ENCODE measurements around the gene SRF.

Gene SRF

DNA sequence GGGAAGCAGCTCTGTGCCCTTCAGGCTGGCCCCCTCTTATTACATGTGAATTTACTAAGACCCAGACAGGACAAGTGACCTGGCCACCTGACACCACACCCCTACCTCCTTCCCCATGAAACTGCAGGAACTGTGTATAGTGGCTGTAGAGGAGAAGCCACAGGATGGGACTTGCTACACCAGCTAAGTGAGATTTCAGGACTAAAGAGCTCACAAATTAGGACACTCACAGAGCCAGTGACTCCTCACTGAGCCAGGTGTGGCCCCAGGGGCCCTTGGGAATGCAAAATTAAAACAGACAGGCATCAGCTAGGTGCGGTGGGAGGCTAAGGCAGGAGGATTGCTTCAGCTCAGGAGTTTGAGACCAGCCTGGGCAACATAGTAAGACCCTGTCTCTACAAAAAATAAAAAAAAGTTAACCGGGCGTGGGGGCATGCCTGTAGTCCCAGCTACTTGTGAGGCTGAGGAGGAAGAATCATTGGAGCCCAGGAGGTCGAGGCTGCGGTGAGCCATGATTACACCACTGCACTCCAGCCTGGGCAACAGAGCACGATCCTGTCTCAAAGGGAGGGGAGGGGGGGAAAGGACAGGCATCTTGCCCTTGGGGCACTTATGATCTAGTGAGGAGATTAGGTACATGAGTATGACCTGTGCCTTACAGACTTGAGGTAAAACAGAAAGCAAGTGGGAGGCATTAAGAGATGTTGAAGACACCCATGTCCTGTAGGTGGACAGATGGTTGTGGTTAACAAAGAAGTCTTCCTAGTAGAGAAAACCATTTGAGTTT is 23.2 kb upstream of the SRF start:
- no peak for DNase-seq

DNA sequence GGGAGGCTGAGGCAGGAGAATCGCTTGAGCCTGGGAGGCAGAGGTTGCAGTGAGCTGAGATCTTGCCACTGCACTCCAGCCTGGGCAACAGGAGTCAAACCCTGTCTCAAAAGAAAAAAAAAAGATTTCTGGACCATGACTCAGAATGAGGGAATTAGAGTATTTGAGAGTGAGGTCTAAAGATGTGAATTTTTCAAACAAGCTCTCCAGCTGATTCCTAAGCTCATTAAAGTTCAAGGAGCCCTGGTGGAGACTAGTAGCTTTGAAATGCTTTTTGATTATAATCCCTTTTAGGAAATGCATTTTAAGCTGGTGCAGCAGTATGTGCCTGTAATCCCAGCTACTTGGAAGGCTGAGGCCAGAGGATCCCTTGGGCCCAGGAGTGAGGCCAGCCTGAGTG is 21.8 kb upstream of the SRF start:
- DNase-seq: no peak

DNA sequence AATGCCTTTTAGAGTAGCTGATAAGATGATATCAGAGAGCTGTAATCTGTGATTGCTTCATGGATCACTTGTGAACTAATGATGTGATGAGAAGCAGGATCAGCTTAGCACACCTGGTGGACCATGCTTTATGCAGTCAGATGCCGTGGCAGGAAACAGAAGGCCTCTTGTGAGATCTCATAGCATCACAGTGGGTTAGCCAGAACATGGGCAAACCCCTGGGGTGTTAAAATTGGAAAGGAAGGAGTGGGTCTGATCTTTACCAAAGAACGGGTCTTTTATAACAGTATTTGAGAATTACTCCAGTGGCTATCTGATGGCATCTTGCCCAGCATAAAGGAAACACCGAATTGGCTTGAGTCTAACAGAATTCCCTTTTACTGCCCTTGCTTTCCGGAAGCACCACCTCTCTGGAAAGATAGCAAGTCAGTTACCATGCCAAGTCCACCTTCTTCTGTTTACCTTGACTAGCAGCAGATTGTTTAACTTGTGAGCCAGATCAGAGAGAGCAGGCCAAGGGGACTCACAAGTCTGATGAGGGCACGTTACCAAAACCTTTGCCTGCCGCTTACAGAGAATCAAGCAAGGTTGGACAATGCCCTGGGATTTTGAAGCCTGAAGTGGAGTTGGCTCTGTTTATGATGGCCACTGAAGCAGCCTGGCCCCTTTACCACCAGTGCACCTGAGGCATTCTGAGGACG is 20.9 kb upstream of the SRF start:
- DNase-seq: no peak

- DNase-seq: no peak
Observed at GRCh38 chr6:43159599-43159998, 11.5 kb upstream of the SRF start.

DNA sequence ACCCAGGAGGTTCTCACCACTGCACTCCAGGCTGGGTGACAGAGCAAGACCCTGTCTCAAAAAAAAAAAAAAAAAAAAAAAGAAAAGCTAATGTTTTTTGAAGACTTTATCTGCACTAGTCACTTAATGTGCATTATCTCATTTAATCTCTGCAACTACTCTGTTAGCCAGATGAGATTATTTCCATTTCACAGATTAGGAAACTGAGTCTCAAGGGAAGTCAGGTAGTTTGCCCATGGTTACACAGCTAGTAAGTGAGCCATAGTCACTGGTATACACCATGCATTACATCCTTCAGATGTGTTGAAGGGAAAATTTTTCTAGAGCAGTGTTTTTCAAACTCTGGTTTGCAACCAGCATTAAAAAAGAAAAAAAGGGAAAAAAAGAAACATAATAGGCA is 7.2 kb upstream of the SRF start:
- DNase-seq: no peak

DNA sequence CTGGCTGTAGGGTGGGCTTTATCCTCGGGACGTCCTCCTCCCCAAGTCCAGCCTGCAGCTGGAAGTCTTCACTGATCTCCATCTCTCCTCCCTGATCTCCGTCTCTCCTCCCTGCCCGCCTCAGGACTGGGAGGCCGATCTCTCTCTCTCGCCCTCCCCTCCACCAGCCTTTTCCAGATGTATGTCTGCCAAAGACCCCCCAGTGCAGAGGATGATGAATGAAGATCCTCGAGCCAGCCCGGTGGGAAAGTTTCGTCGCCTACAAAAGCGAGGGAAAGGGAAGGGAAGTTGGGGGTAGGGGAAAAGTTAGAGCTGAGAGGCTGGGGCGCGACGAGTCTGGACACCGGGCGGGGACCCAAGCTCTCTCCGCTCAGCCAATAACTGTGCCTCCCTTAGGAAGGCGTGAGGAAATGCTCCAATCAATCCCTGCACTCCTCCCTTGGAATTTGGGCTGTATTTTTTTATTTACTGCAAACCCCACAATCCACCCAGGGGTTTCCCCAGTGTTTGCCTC is 595 bp upstream of the SRF start:
- DNase-seq: no peak

GRCh38 chr6:43171707-43172103 is 636 bp downstream of the SRF start:
- DNase-seq: peak; percentile 59

DNA sequence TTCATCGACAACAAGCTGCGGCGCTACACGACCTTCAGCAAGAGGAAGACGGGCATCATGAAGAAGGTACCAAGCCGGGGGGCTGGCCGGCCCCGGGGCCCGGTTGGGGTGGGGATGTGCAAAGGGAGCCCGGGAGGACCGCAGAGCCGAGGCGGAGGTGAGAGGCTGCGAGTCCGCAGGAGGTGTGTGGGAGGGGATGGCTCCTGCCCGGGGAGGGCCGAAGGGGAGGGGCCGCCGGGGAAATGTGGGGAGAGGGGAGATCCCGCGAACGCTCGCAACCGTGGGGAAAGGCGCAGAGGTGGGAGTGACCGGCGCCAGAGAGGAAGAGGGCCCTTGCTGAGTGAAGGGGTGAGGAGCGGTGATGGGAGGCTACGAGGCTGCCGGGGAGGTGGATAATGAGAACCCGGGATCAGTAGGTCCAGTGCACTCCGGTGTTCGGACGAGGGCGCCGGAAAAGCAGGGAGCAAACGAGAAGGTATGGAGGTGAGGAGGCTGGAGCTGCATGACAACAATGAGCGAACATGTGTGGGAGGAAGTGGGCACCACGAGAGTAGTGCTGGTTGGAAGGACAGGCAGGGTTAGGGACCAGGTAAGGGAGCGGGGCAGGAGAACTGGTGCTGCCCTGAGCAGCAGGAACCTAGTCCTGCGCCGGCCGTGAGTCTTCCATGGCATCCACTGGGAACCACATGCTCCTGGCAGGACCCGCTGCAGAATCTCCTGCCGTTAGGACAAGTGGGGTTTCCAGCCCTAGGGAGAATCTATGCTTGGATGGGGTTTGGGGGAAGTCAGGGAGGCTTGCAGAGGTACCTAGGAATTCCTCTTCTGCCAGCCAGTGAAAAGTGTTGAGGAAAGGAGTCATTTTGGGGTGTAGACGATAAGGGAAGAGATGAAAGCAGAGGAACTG is 1.3 kb downstream of the SRF start:
- peak; percentile 71 for DNase-seq

GRCh38 chr6:43173591-43174262 is 2.7 kb downstream of the SRF start:
- no peak for DNase-seq

DNA sequence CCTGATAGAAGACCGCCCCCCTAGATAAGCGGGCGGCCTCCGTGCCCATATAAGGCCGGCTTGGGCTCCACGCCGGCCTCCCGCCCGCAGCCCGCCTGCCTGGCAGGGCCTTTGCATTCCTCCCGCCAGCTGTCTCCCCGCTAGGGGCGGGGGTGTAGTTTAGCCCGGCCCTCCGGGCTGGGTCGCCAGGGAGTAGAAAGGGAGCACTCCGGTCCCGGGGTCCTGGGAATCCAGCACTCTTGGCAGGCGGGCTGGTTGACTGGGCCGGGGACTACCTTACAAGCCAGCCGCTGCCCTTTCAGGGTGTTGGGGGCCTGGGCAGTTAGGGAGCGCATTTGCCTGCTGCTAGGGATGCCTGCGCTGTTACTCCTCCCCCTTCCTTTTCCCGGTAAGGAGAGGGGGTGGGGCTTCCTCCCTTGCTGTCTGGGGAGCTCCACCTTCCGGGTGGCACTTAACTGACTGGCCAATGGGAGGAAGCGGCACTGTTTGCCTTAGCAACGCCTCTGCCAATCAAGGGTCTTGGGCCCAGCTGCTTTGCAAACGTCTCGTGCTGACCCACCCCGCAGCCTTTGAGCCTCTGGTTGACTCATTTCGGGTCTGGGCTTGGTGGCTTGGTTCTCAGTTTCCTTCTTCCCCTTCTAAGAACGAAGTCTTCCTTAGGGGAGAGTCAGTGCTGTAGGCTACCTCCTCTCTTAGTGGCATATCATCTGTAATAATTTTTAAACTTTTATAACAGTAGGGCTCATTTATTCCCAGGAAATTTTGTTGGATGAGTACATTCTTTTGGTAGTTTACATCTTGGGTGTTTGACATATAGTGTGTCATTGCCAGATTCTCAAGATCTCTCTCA is 3.4 kb downstream of the SRF start:
- DNase-seq: peak; percentile 90

GRCh38 chr6:43175676-43176422 is 4.8 kb downstream of the SRF start:
- no peak for DNase-seq

DNA sequence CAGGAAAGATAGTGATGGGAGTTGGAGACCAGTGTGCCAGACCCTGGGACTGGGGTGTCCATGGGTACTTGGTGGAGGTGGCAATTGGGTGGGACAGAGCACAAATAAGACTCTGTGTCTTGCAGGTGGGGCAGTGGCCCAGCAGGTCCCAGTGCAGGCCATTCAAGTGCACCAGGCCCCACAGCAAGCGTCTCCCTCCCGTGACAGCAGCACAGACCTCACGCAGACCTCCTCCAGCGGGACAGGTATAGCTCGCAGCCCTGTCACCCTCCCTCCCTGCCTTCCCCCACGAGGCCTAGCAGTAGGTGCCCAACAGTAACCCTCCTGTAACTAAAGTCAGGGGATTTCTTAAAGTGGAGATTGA is 5.3 kb downstream of the SRF start:
- DNase-seq: no peak

GRCh38 chr6:43178150-43178549 is 7.1 kb downstream of the SRF start:
- DNase-seq: no peak

DNA sequence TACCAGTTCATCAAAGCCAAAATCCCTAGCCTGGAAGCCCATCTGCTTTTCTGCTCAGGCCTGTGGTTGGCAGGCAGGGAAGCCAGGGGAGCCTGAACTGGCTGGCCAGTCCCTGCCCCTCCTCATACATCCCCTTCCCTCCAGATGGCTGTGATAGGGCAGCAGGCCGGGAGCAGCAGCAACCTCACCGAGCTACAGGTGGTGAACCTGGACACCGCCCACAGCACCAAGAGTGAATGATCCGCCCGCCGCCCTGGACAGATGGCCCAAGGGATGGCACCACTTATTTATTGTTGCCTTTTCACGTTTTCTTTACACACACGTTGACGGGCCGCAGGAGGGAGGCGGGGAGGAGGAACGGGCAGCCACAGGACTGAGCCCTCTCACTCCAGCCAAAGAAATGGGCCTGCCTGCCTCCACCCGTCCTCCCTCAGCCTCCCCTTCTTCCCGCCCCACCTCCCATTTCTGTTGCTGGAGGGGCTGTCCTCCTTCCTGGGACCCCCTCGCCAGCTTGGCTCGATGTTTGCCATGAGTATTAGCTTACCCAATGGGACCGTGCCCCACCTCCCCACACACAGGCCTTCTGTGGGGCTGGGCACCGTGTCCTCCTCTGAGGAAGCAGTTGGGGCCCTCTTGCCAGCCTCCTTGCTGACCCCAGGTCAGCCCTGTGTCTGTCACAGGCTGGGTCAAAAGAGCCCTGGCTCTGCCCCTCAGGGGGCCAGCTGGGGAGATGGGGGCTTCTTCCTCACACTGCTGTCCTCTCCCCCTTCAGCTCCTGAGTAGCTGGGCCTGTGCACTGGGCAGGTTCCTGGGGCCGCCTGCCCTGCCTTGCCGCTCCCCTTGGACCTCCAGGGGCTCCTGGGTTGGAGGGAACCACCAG is 8.1 kb downstream of the SRF start:
- no peak for DNase-seq

GRCh38 chr6:43180058-43180457 is 9.0 kb downstream of the SRF start:
- no peak for DNase-seq

DNA sequence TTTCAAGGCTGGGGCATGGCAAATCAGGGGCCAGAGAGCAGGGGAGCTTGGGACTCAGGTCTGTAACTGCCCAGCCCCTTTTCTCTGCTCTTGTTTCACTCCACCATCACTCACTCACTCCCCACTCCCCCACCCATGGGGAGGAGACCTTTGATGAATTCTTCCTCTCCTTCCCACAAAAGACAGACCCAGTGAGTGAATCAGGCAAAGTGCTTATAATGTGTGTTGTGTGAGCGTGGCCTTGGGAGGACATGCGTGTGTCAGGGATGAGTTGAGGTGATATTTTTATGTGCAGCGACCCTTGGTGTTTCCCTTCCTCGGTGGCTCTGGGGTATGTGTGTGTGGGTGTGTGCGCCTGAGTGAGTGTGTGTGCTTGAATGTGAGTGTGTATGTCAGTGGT is 9.9 kb downstream of the SRF start:
- no peak for DNase-seq

GRCh38 chr6:43181621-43181941 is 10.5 kb downstream of the SRF start:
- no peak for DNase-seq

- peak; percentile 86 for DNase-seq
Observed at GRCh38 chr6:43181942-43182860, 11.1 kb downstream of the SRF start, which contains the start of gene CUL9. Gene CUL9, plus strand, starts transcription at chr6:43182196. Its CDS starts 2,115 bp downstream, at chr6:43184311.

DNA sequence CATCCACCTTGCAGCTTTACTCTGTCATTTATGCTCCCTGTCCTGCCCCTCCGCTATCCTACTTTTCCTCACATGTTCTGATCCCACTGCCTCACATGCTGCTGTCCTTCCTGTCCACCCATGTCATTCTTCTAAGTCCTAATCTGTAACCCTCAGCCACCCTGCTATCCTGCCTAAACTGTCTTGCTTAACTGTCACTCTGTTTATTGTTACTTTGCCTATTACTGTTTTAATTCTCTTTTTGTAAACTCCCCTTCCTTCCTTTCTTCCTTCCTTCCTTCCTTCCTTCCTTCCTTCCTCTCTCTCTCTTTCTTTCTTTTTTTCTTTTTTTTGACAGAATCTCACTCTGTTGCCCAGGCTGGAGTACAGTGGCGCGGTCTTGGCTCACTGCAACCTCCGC is 12.4 kb downstream of the SRF start:
- no peak for DNase-seq
